Esophagus squamous epithelium (tissue), 4 donors: ENCODE results near the gene LMNA.

ENCODE experiments used
- CTCF ChIP-seq, 6 experiments: fragments of 450-650 bp in 4 of 6; fragments of 200-600 bp in 2 of 6; sonication (generic) in 2 of 6; IDR thresholded peaks; one replicate each; pipeline ENCODE4 v1.5.1; 2016 to 2019; ENCODE audit warnings: antibody characterized with exemption in 6 of 6, mild to moderate bottlenecking in 4 of 6, moderate library complexity in 4 of 6
- POLR2A ChIP-seq, 4 donors: fragments of 450-650 bp; IDR thresholded peaks; one replicate each; pipeline ENCODE4 v1.6.1; 2017; ENCODE audit warnings: antibody characterized with exemption in 4 of 4, mild to moderate bottlenecking in 4 of 4, moderate library complexity in 3 of 4

- TF ChIP-seq CTCF (IDR thresholded peaks at IDR 0.05) (no peak), POLR2A (IDR thresholded peaks at IDR 0.05) (no peak)
Observed at GRCh38 chr1:156112276-156113137, 2.0 kb upstream of the LMNA start.
